Suprapubic skin (tissue), 4 donors: Measurements from ENCODE around the gene TBC1D8. TPM values are rescaled to one million over a fixed set of nuclear protein-coding genes. Genes with fewer than 3 reads are reported as not detected.
"Not testable (repeated sequence)": the region's sequence is repeated elsewhere in the genome, so short reads cannot be mapped to it uniquely, and the experiment has no call there.

ENCODE experiments used
- DNase-seq, 2 donors: peaks; one replicate each; pipeline ENCODE4 v3.0.0-alpha.2; 2019; ENCODE audit warnings: low spot score in 2 of 2
- H3K27ac ChIP-seq: fragments of 200-600 bp; sonication (generic); one replicate; pipeline ENCODE4 v1.5.1; 2019
- H3K27me3 ChIP-seq: fragments of 200-600 bp; sonication (generic); one replicate; pipeline ENCODE4 v1.5.1; 2019
- H3K36me3 ChIP-seq: fragments of 200-600 bp; sonication (generic); one replicate; pipeline ENCODE4 v1.5.1; 2019
- H3K4me1 ChIP-seq: fragments of 200-600 bp; sonication (generic); one replicate; pipeline ENCODE4 v1.5.1; 2019
- H3K4me3 ChIP-seq: fragments of 200-600 bp; sonication (generic); one replicate; pipeline ENCODE4 v1.5.1; 2019; ENCODE audit warnings: mild to moderate bottlenecking
- H3K9me3 ChIP-seq: fragments of 200-600 bp; sonication (generic); one replicate; pipeline ENCODE4 v1.5.1; 2019
- EP300 ChIP-seq: sonication (generic); formaldehyde crosslinking; IDR thresholded peaks from one replicate; pipeline ENCODE4 v1.6.1; 2017; ENCODE audit warnings: antibody characterized with exemption
- POLR2A ChIP-seq, 2 donors: fragments of 450-650 bp; IDR thresholded peaks; one replicate each; pipeline ENCODE4 v1.6.1; 2017; ENCODE audit warnings: antibody characterized with exemption in 2 of 2, mild to moderate bottlenecking in 2 of 2, moderate library complexity in 2 of 2
- POLR2AphosphoS5 ChIP-seq, 3 donors: sonication (generic); formaldehyde crosslinking; IDR thresholded peaks; one replicate each; pipeline ENCODE4 v1.6.1; 2017; ENCODE audit warnings: antibody characterized with exemption in 3 of 3
- WGBS: methylation state at CpG from one replicate; pipeline ENCODE4 v1.1.5; 2018; 5-methylcytosine and 5-hydroxymethylcytosine counted together
- total RNA-seq, 4 donors: library from RNA; depleted of rRNA; stranded (reverse); fragments of >200 nt; gene quantifications; one replicate each; pipeline ENCODE4 v1.1.0, GENCODE V29; 2016
- TF ChIP-seq, protein P1 (sequence below), 2 donors: fragments of 200-600 bp in 1 of 2; fragments of 450-650 bp in 1 of 2; sonication (generic) in 1 of 2; IDR thresholded peaks; one replicate each; pipeline ENCODE4 v1.5.1; 2016 to 2019; ENCODE audit warnings: antibody characterized with exemption in 2 of 2, mild to moderate bottlenecking in 1 of 2, moderate library complexity in 1 of 2

The TBC1D8 gene
- total RNA-seq, 4 donors from 2014 or later = 38.8 to 309 (median 68.3) TPM

- Histone ChIP-seq H3K4me3 (no peak overlapping the region), H3K36me3 (peaks cover 35% of the 10 kb centered on the region), H3K4me1 (peaks cover 15% of the 10 kb centered on the region), H3K27ac (no peak overlapping the region), H3K27me3 (no peaks in the 10 kb centered on the region), H3K9me3 (no peaks in the 10 kb centered on the region)
- 87% methylated on average over 5 of the region's 5 CpGs for WGBS
- no peak for DNase-seq
- TF ChIP-seq POLR2AphosphoS5 (IDR thresholded peaks at IDR 0.05) (no peak), POLR2A (IDR thresholded peaks at IDR 0.05) (no peak), EP300 (no peak)
- TF ChIP-seq, protein P1, sequence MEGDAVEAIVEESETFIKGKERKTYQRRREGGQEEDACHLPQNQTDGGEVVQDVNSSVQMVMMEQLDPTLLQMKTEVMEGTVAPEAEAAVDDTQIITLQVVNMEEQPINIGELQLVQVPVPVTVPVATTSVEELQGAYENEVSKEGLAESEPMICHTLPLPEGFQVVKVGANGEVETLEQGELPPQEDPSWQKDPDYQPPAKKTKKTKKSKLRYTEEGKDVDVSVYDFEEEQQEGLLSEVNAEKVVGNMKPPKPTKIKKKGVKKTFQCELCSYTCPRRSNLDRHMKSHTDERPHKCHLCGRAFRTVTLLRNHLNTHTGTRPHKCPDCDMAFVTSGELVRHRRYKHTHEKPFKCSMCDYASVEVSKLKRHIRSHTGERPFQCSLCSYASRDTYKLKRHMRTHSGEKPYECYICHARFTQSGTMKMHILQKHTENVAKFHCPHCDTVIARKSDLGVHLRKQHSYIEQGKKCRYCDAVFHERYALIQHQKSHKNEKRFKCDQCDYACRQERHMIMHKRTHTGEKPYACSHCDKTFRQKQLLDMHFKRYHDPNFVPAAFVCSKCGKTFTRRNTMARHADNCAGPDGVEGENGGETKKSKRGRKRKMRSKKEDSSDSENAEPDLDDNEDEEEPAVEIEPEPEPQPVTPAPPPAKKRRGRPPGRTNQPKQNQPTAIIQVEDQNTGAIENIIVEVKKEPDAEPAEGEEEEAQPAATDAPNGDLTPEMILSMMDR (IDR thresholded peaks at IDR 0.05) = no peak
These were observed 99.0 kb downstream of the TBC1D8 start for GRCh38 chr2:101052147-101052546.

DNA sequence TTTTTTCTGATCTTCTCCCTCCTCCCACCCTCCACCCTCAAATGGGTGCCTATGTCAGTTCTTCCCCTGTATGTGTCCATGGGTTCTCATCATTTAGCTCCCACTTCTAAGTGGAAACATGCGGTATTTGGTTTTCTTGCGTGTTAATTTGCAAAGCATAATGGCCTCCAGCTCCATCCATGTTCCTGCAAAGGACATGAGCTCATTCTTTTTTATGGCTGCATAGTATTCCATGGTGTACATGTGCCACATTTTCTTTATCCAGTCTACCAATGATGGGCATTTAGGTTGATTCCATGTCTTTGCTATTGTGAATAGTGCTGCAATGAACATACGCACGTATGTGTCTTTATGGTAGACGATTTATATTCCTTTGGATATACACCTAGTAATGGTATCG is 100.3 kb downstream of the TBC1D8 start:
- H3K4me1 ChIP-seq = peaks cover 18% of the 10 kb centered on the region
- not testable (repeated sequence) for H3K27ac ChIP-seq, DNase-seq, H3K4me3 ChIP-seq, H3K27me3 ChIP-seq, H3K9me3 ChIP-seq
- WGBS = 96% methylated on average over 6 of the region's 6 CpGs
- peaks cover 31% of the 10 kb centered on the region for H3K36me3 ChIP-seq

DNA sequence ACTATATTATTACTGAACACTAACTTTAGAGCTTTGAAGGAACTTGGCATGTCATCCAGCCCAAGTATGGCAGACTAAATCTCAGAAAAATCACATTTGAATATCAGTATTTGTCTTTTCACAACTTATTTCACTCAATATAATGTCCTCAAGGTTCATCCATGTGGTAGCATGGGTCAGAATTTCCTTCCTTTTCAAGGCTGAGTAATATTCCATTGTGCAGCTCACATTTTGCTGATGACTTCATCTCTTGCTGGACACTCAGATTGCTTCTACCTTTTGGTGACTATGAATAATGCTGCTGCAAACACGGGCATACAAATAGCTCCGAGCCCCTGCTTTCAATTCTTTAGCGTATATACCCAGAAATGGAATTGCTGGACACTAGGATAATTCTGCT is 102.4 kb downstream of the TBC1D8 start:
- H3K36me3 ChIP-seq = peaks cover 25% of the 10 kb centered on the region
- H3K4me3 ChIP-seq = no peak overlapping the region
- H3K27ac ChIP-seq = no peak overlapping the region
- no peak for DNase-seq
- no peaks in the 10 kb centered on the region for H3K9me3 ChIP-seq
- TF ChIP-seq POLR2AphosphoS5 (IDR thresholded peaks at IDR 0.05) (no peak), POLR2A (IDR thresholded peaks at IDR 0.05) (no peak)
- peaks cover 18% of the 10 kb centered on the region for H3K4me1 ChIP-seq
- WGBS = over 99% methylated on average over 3 of the region's 3 CpGs
- H3K27me3 ChIP-seq = no peaks in the 10 kb centered on the region

DNA sequence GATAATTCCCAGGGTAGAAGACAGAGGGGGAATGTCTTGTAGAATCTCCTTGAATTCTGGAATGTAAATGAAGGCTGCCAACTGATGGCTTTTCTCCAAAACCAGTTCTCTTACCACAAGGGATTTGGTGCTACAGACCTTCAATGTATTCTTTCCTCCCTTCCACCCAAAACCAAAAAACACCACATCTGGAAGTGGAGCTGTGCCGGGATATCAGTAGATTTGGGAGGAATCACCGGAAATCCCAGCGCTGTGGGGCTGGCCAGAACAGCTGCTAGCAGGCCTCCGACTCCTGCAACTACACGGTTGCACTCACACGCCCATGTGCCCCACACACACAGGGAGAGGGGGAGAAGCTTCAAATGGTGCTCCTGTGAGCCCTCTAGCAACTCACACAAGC is 103.4 kb downstream of the TBC1D8 start:
- Histone ChIP-seq H3K4me3 (no peak overlapping the region), H3K36me3 (peaks cover 21% of the 10 kb centered on the region), H3K4me1 (peaks cover 18% of the 10 kb centered on the region), H3K9me3 (no peaks in the 10 kb centered on the region), H3K27ac (peak overlapping the region; percentile 39), H3K27me3 (no peaks in the 10 kb centered on the region)
- peak in 1 of 2 donors; percentile 67 for DNase-seq
- whole genome bisulfite sequencing = 32% methylated on average over 6 of the region's 6 CpGs
- TF ChIP-seq, protein P1 (IDR thresholded peaks at IDR 0.05) = no peak
- TF ChIP-seq EP300 = no peak

DNA sequence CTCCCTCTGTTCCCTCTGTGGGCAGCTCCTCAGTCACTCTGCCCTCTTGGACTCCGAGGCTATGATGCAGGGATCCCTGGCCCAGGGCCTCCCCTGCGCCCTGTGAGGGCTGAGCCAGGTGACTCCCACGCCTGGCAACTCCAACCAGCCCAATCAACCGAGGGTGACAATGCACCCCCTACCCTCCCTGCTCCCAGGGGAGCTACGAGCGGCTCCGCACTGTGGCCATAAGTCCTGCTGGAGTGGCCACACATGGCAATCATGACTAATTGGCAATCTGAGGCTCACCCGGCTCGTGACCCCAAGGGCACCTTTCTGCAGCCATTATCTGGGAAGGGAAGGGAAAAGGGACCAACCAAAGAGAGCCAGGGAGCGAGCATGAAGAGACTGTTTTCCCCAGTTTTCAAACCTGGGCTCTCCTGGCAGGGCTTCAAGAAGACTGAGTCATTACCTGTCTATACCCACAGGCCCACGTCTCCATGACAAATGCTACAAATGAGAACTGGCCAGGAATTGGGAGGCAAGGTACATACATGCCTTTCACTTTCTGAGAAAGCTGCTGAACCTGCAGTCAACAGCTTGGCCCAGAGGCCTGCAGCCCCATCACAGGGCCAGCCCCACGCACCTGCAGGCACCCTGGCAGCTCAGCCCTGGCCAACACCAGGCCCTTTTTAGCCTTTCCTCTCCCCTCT is 104.0 kb downstream of the TBC1D8 start:
- no peak for TF ChIP-seq POLR2AphosphoS5 (IDR thresholded peaks at IDR 0.05)
- Histone ChIP-seq H3K27ac (no peak overlapping the region), H3K9me3 (no peaks in the 10 kb centered on the region), H3K36me3 (peaks cover 21% of the 10 kb centered on the region), H3K4me3 (no peak overlapping the region), H3K27me3 (no peaks in the 10 kb centered on the region), H3K4me1 (peaks cover 18% of the 10 kb centered on the region)
- peak in 1 of 2 donors; percentile 57 for DNase-seq
- WGBS = 41% methylated on average over 12 of the region's 12 CpGs

DNA sequence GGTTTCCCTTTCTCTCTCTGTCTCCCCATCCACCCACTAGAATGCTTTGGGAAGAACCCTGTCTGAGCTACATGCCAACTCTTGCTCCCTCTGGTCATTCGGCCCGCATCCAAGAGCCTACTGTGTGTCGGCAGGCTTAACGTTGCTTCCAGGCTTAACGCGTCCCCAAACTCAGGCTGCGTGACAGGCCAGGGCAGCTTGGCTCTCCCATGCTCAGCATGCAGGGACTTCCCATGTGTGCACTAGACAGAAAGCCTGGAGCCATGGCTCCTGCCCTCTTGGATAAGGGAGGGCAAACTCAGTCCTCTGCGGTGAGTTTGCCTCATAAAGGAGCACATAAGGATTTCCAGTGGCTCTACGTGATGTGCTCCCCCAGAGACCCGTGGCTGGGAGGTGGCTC is 105.9 kb downstream of the TBC1D8 start:
- Histone ChIP-seq H3K36me3 (peaks cover 19% of the 10 kb centered on the region), H3K27ac (no peak overlapping the region), H3K9me3 (no peaks in the 10 kb centered on the region), H3K27me3 (no peaks in the 10 kb centered on the region), H3K4me1 (peaks cover 18% of the 10 kb centered on the region), H3K4me3 (no peak overlapping the region)
- peak in 1 of 2 donors; percentile 65 for DNase-seq
- TF ChIP-seq, protein P1 (IDR thresholded peaks at IDR 0.05) = no peak
- TF ChIP-seq POLR2A (IDR thresholded peaks at IDR 0.05) = no peak
- no peak for TF ChIP-seq POLR2AphosphoS5 (IDR thresholded peaks at IDR 0.05)
- no peak for TF ChIP-seq EP300
- 86% methylated on average over 10 of the region's 10 CpGs for WGBS

GRCh38 chr2:101041413-101041812 is 109.8 kb downstream of the TBC1D8 start:
- Histone ChIP-seq H3K27me3 (no peaks in the 10 kb centered on the region), H3K9me3 (no peaks in the 10 kb centered on the region), H3K4me3 (no peak overlapping the region), H3K4me1 (no peaks in the 10 kb centered on the region), H3K36me3 (peaks cover 37% of the 10 kb centered on the region), H3K27ac (no peak overlapping the region)
- no peak for DNase-seq
- WGBS = 86% methylated on average over 4 of the region's 4 CpGs
- TF ChIP-seq POLR2A (IDR thresholded peaks at IDR 0.05) (no peak), EP300 (no peak), POLR2AphosphoS5 (IDR thresholded peaks at IDR 0.05) (no peak)
- TF ChIP-seq, protein P1 (IDR thresholded peaks at IDR 0.05) = no peak
